ENCODE data around the gene ST7L. TPM values are rescaled to one million over a fixed set of nuclear protein-coding genes. Genes with fewer than 3 reads are reported as not detected.

ST7L gene
- total RNA-seq, 1 donor from 2014 or later, result 21.2 TPM

GRCh38 chr1:112618114-112618720 is 724 bp downstream of the ST7L start:
- H3K4me3 Mint-ChIP-seq (ENCODE audit: low read depth), result peak overlapping the region; percentile 97
- no peaks in the 10 kb centered on the region for H3K27me3 Mint-ChIP-seq
- peak overlapping the region; percentile 99 for H3K27ac Mint-ChIP-seq
- no peak for DNase-seq (ENCODE audit: low spot score, unreplicated experiment)
- TF ChIP-seq CTCF (IDR thresholded peaks at IDR 0.05; ENCODE audit: unreplicated experiment), result no peak
- H3K36me3 Mint-ChIP-seq (ENCODE audit: insufficient read depth), result peaks cover 1% of the 10 kb centered on the region
- H3K9me3 Mint-ChIP-seq (ENCODE audit: low read depth), result no peaks in the 10 kb centered on the region
- peaks cover 13% of the 10 kb centered on the region for H3K4me1 Mint-ChIP-seq (ENCODE audit: low read depth)

- no peak for DNase-seq (ENCODE audit: low spot score, unreplicated experiment)
- Mint-ChIP-seq H3K9me3 (ENCODE audit: low read depth) (no peaks in the 10 kb centered on the region), H3K27ac (no peak overlapping the region), H3K4me1 (ENCODE audit: low read depth) (peaks cover 7% of the 10 kb centered on the region), H3K27me3 (no peaks in the 10 kb centered on the region), H3K4me3 (ENCODE audit: low read depth) (no peak overlapping the region), H3K36me3 (ENCODE audit: insufficient read depth) (peaks cover 11% of the 10 kb centered on the region)
- TF ChIP-seq CTCF (IDR thresholded peaks at IDR 0.05; ENCODE audit: unreplicated experiment), result peak; percentile 45
Observed at GRCh38 chr1:112614460-112615065, 4.4 kb downstream of the ST7L start.

- no peak for TF ChIP-seq CTCF (IDR thresholded peaks at IDR 0.05; ENCODE audit: unreplicated experiment)
- Mint-ChIP-seq H3K4me3 (ENCODE audit: low read depth) (no peak overlapping the region), H3K27ac (peak overlapping the region; percentile 25), H3K27me3 (no peaks in the 10 kb centered on the region), H3K36me3 (ENCODE audit: insufficient read depth) (peaks cover 22% of the 10 kb centered on the region), H3K9me3 (ENCODE audit: low read depth) (no peaks in the 10 kb centered on the region), H3K4me1 (ENCODE audit: low read depth) (no peaks in the 10 kb centered on the region)
- no peak for DNase-seq (ENCODE audit: low spot score, unreplicated experiment)
Observed at GRCh38 chr1:112605633-112606327, 13.2 kb downstream of the ST7L start.

- Mint-ChIP-seq H3K27ac (no peak overlapping the region), H3K27me3 (no peaks in the 10 kb centered on the region), H3K4me3 (ENCODE audit: low read depth) (no peak overlapping the region), H3K4me1 (ENCODE audit: low read depth) (no peaks in the 10 kb centered on the region), H3K9me3 (ENCODE audit: low read depth) (no peaks in the 10 kb centered on the region), H3K36me3 (ENCODE audit: insufficient read depth) (peaks cover 19% of the 10 kb centered on the region)
- no peak for DNase-seq (ENCODE audit: low spot score, unreplicated experiment)
- no peak for TF ChIP-seq CTCF (IDR thresholded peaks at IDR 0.05; ENCODE audit: unreplicated experiment)
Observed at GRCh38 chr1:112603541-112603940, 15.4 kb downstream of the ST7L start.

- Mint-ChIP-seq H3K9me3 (ENCODE audit: low read depth) (no peaks in the 10 kb centered on the region), H3K36me3 (ENCODE audit: insufficient read depth) (peaks cover 18% of the 10 kb centered on the region), H3K4me1 (ENCODE audit: low read depth) (no peaks in the 10 kb centered on the region), H3K27ac (no peak overlapping the region), H3K4me3 (ENCODE audit: low read depth) (no peak overlapping the region), H3K27me3 (no peaks in the 10 kb centered on the region)
- DNase-seq (ENCODE audit: low spot score, unreplicated experiment), result no peak
- no peak for TF ChIP-seq CTCF (IDR thresholded peaks at IDR 0.05; ENCODE audit: unreplicated experiment)
Observed at GRCh38 chr1:112603012-112603411, 15.9 kb downstream of the ST7L start.

Measured in progenitor cell of endocrine pancreas (in vitro differentiated cells).